GM23338 (cell line): ENCODE results near the gene VRTN. TPM values are rescaled to one million over a fixed set of nuclear protein-coding genes. Genes with fewer than 3 reads are reported as not detected.

Source experiments
- ATAC-seq: fragments of 200-7000 bp; cut with Tn5 transposase; 3 replicates; pipeline ENCODE4 v1.9.1; 2020
- DNase-seq: peaks from one replicate; pipeline ENCODE4 v3.0.0-alpha.2; 2015; ENCODE audit warnings: low spot score
- H2AFZ ChIP-seq: fragments of 200-600 bp; sonication (generic); 2 replicates; pipeline ENCODE4 v1.8.0; 2016; ENCODE audit warnings: antibody characterized with exemption, mild to moderate bottlenecking, moderate library complexity
- H3F3A ChIP-seq: fragments of 200-600 bp; sonication (generic); replicated peaks from 2 replicates; pipeline ENCODE4 v1.8.0; 2017; ENCODE audit warnings: antibody characterized with exemption, mixed run types, low read depth
- H3K27ac ChIP-seq: fragments of 200-600 bp; sonication (generic); 2 replicates; pipeline ENCODE4 v1.6.1; 2016; ENCODE audit warnings: low read depth
- H3K27me3 ChIP-seq: fragments of 200-600 bp; sonication (generic); 2 replicates; pipeline ENCODE4 v1.8.0; 2016; ENCODE audit warnings: mild to moderate bottlenecking, mixed run types, moderate library complexity; ENCODE audit not compliant: insufficient read depth
- H3K36me3 ChIP-seq: fragments of 200-600 bp; sonication (generic); 2 replicates; pipeline ENCODE4 v1.8.0; 2016; ENCODE audit warnings: mild to moderate bottlenecking; ENCODE audit not compliant: insufficient read depth
- H3K4me1 ChIP-seq: fragments of 200-600 bp; sonication (generic); 2 replicates; pipeline ENCODE4 v1.8.0; 2016; ENCODE audit warnings: mild to moderate bottlenecking, moderate library complexity; ENCODE audit not compliant: insufficient read depth
- H3K4me2 ChIP-seq: fragments of 200-600 bp; sonication (generic); 2 replicates; pipeline ENCODE4 v1.7.1; 2017; ENCODE audit warnings: mixed run types
- H3K4me3 ChIP-seq: fragments of 200-600 bp; sonication (generic); 2 replicates; pipeline ENCODE4 v1.6.1; 2016; ENCODE audit warnings: mixed run types
- H3K79me2 ChIP-seq: fragments of 200-600 bp; sonication (generic); replicated peaks from 2 replicates; pipeline ENCODE4 v1.8.0; 2017; ENCODE audit warnings: mild to moderate bottlenecking; ENCODE audit not compliant: insufficient read depth
- H3K9me2 ChIP-seq: fragments of 200-600 bp; sonication (generic); 2 replicates; pipeline ENCODE4 v1.8.0; 2017; ENCODE audit not compliant: insufficient read depth
- H4K20me1 ChIP-seq: fragments of 200-600 bp; sonication (generic); replicated peaks from 2 replicates; pipeline ENCODE4 v1.8.0; 2017; ENCODE audit warnings: mild to moderate bottlenecking; ENCODE audit not compliant: insufficient read depth
- H3K27ac Mint-ChIP-seq: 2 replicates; pipeline ENCODE4 v1.8.0; 2020; ENCODE audit warnings: inconsistent platforms, mild to moderate bottlenecking, moderate library complexity, mixed read lengths
- H3K27me3 Mint-ChIP-seq: 3 replicates; pipeline ENCODE4 v1.8.0; 2022; ENCODE audit warnings: low read depth, mild to moderate bottlenecking, moderate library complexity, mixed read lengths, inconsistent platforms; ENCODE audit not compliant: insufficient read depth, poor library complexity
- H3K36me3 Mint-ChIP-seq: 3 replicates; pipeline ENCODE4 v1.8.0; 2021; ENCODE audit warnings: low read depth, mild to moderate bottlenecking, inconsistent platforms, moderate library complexity, mixed read lengths
- H3K4me1 Mint-ChIP-seq: 3 replicates; pipeline ENCODE4 v1.8.0; 2020; ENCODE audit warnings: mild to moderate bottlenecking, inconsistent platforms, mixed read lengths
- H3K4me3 Mint-ChIP-seq: 3 replicates; pipeline ENCODE4 v1.8.0; 2021; ENCODE audit warnings: moderate library complexity, mild to moderate bottlenecking, inconsistent platforms, mixed read lengths
- H3K9me3 Mint-ChIP-seq: 3 replicates; pipeline ENCODE4 v1.8.0; 2020; ENCODE audit warnings: moderate library complexity, mild to moderate bottlenecking, inconsistent platforms, mixed read lengths
- polyA plus RNA-seq: library from polyadenylated mRNA; unstranded; fragments of >200 nt; fragmentation: Nextera tagmentation; extraction: Ambion mirVana; gene quantifications from 2 replicates; pipeline ENCODE4 v1.2.1, GENCODE V29; 2016
- total RNA-seq: library from RNA; depleted of rRNA; stranded (reverse); fragments of >200 nt; shearing (Covaris generic); gene quantifications from 2 replicates; pipeline ENCODE4 v1.2.3, GENCODE V29; 2014
- TF ChIP-seq, protein P1 (sequence below): fragments of 250-450 bp; sonication (Bioruptor Pico); IDR thresholded peaks from 2 replicates; pipeline ENCODE4 v1.5.0; 2020; ENCODE audit warnings: mild to moderate bottlenecking, moderate library complexity
- TF ChIP-seq, protein P2 (sequence below): IDR thresholded peaks from one replicate; pipeline ENCODE4 v1.6.1; 2018; ENCODE audit warnings: antibody characterized with exemption; ENCODE audit not compliant: unreplicated experiment
- TF ChIP-seq, protein P3 (sequence below), 2 experiments: fragments of 200-600 bp in 1 of 2; sonication (generic) in 1 of 2; conservative IDR thresholded peaks; 2 replicates each; pipeline versions ENCODE4 v1.5.1 to v1.6.1; 2016 to 2017; ENCODE audit warnings: antibody characterized with exemption in 2 of 2, low read depth in 2 of 2, mild to moderate bottlenecking in 2 of 2, moderate library complexity in 1 of 2

The VRTN gene
- total and polyA plus RNA-seq, 2 experiments from 2014 or later: 63.9 to 143 TPM

DNA sequence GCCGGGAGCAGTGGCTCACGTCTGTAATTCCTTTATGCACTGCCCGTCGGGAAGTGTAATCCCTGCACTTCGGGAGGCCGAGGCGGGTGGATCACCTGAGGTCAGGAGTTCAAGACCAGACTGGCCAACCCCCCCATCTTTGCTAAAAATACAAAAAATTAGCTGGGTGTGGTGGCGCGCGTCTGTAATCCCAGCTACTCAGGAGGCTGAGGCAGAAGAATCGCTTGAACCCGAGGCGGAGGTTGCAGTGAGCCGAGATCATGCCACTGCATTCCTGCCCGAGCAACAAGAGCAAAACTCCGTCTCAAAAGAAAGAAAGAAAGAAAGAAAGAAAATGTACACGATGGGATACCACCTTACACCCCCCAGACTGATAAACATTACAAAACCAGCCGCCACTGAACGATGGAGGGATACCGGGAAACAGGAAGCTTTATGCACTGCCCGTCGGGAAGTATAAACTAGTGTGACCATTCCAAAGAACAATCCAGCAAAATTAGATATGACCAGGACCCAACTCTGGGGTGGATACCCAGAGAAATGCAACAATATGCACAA lies 46.6 kb upstream of the VRTN start (continued):
- TF ChIP-seq, protein P1, sequence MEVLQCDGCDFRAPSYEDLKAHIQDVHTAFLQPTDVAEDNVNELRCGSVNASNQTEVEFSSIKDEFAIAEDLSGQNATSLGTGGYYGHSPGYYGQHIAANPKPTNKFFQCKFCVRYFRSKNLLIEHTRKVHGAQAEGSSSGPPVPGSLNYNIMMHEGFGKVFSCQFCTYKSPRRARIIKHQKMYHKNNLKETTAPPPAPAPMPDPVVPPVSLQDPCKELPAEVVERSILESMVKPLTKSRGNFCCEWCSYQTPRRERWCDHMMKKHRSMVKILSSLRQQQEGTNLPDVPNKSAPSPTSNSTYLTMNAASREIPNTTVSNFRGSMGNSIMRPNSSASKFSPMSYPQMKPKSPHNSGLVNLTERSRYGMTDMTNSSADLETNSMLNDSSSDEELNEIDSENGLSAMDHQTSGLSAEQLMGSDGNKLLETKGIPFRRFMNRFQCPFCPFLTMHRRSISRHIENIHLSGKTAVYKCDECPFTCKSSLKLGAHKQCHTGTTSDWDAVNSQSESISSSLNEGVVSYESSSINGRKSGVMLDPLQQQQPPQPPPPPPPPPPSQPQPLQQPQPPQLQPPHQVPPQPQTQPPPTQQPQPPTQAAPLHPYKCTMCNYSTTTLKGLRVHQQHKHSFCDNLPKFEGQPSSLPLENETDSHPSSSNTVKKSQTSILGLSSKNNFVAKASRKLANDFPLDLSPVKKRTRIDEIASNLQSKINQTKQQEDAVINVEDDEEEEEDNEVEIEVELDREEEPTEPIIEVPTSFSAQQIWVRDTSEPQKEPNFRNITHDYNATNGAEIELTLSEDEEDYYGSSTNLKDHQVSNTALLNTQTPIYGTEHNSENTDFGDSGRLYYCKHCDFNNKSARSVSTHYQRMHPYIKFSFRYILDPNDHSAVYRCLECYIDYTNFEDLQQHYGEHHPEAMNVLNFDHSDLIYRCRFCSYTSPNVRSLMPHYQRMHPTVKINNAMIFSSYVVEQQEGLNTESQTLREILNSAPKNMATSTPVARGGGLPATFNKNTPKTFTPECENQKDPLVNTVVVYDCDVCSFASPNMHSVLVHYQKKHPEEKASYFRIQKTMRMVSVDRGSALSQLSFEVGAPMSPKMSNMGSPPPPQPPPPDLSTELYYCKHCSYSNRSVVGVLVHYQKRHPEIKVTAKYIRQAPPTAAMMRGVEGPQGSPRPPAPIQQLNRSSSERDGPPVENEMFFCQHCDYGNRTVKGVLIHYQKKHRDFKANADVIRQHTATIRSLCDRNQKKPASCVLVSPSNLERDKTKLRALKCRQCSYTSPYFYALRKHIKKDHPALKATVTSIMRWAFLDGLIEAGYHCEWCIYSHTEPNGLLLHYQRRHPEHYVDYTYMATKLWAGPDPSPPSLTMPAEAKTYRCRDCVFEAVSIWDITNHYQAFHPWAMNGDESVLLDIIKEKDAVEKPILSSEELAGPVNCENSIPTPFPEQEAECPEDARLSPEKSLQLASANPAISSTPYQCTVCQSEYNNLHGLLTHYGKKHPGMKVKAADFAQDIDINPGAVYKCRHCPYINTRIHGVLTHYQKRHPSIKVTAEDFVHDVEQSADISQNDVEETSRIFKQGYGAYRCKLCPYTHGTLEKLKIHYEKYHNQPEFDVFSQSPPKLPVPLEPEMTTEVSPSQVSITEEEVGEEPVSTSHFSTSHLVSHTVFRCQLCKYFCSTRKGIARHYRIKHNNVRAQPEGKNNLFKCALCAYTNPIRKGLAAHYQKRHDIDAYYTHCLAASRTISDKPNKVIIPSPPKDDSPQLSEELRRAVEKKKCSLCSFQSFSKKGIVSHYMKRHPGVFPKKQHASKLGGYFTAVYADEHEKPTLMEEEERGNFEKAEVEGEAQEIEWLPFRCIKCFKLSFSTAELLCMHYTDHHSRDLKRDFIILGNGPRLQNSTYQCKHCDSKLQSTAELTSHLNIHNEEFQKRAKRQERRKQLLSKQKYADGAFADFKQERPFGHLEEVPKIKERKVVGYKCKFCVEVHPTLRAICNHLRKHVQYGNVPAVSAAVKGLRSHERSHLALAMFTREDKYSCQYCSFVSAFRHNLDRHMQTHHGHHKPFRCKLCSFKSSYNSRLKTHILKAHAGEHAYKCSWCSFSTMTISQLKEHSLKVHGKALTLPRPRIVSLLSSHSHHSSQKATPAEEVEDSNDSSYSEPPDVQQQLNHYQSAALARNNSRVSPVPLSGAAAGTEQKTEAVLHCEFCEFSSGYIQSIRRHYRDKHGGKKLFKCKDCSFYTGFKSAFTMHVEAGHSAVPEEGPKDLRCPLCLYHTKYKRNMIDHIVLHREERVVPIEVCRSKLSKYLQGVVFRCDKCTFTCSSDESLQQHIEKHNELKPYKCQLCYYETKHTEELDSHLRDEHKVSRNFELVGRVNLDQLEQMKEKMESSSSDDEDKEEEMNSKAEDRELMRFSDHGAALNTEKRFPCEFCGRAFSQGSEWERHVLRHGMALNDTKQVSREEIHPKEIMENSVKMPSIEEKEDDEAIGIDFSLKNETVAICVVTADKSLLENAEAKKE: no peak

DNA sequence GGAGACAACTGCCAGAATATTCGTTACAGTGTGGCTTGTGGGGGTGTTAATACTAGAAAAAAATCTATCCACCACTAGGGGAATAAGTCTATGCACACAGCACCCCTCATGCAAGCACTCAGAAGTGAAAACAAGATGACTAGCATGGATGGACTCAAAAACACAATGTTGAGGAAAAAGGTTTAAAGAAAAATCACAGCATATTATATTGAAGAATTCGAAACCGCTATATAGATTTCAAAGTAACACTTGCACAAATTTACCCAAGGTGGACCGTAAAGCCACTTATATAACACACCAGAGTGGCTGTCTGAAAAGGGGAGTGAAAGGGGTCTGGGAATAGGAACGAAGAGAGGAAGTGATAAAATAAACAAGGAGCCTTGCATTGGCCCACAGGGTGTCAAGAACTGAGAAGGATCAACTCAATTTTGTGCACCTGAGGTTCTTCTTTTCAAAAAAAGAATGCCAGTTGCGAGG lies 46.1 kb upstream of the VRTN start:
- H3K27ac ChIP-seq: peak overlapping the region; percentile 64
- H3K36me3 Mint-ChIP-seq: peaks cover 27% of the 10 kb centered on the region
- H3K9me3 Mint-ChIP-seq: no peaks in the 10 kb centered on the region
- peaks cover 45% of the 10 kb centered on the region for H3K79me2 ChIP-seq
- peaks cover 14% of the 10 kb centered on the region; the same call in 2 of the 3 replicates for H3K4me1 Mint-ChIP-seq
- no peaks in the 10 kb centered on the region; the same call in 1 of the 2 replicates for H3F3A ChIP-seq
- H3K27ac Mint-ChIP-seq: peak overlapping the region; percentile 94
- peak overlapping the region; percentile 95 for H3K4me3 Mint-ChIP-seq
- DNase-seq (peak; percentile 64), ATAC-seq (peak; percentile 57)
- peaks cover 8% of the 10 kb centered on the region for H3K27me3 Mint-ChIP-seq
- no peaks in the 10 kb centered on the region for H3K4me1 ChIP-seq
- peaks cover 21% of the 10 kb centered on the region for H4K20me1 ChIP-seq
- H3K4me3 ChIP-seq: peak overlapping the region; percentile 78
- H3K27me3 ChIP-seq: no peaks in the 10 kb centered on the region
- H3K9me2 ChIP-seq: no peaks in the 10 kb centered on the region
- H2AFZ ChIP-seq: no peak overlapping the region; the same call in 1 of the 2 replicates
- TF ChIP-seq, protein P2, sequence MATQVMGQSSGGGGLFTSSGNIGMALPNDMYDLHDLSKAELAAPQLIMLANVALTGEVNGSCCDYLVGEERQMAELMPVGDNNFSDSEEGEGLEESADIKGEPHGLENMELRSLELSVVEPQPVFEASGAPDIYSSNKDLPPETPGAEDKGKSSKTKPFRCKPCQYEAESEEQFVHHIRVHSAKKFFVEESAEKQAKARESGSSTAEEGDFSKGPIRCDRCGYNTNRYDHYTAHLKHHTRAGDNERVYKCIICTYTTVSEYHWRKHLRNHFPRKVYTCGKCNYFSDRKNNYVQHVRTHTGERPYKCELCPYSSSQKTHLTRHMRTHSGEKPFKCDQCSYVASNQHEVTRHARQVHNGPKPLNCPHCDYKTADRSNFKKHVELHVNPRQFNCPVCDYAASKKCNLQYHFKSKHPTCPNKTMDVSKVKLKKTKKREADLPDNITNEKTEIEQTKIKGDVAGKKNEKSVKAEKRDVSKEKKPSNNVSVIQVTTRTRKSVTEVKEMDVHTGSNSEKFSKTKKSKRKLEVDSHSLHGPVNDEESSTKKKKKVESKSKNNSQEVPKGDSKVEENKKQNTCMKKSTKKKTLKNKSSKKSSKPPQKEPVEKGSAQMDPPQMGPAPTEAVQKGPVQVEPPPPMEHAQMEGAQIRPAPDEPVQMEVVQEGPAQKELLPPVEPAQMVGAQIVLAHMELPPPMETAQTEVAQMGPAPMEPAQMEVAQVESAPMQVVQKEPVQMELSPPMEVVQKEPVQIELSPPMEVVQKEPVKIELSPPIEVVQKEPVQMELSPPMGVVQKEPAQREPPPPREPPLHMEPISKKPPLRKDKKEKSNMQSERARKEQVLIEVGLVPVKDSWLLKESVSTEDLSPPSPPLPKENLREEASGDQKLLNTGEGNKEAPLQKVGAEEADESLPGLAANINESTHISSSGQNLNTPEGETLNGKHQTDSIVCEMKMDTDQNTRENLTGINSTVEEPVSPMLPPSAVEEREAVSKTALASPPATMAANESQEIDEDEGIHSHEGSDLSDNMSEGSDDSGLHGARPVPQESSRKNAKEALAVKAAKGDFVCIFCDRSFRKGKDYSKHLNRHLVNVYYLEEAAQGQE: no peak
- TF ChIP-seq, protein P3, sequence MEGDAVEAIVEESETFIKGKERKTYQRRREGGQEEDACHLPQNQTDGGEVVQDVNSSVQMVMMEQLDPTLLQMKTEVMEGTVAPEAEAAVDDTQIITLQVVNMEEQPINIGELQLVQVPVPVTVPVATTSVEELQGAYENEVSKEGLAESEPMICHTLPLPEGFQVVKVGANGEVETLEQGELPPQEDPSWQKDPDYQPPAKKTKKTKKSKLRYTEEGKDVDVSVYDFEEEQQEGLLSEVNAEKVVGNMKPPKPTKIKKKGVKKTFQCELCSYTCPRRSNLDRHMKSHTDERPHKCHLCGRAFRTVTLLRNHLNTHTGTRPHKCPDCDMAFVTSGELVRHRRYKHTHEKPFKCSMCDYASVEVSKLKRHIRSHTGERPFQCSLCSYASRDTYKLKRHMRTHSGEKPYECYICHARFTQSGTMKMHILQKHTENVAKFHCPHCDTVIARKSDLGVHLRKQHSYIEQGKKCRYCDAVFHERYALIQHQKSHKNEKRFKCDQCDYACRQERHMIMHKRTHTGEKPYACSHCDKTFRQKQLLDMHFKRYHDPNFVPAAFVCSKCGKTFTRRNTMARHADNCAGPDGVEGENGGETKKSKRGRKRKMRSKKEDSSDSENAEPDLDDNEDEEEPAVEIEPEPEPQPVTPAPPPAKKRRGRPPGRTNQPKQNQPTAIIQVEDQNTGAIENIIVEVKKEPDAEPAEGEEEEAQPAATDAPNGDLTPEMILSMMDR (conservative IDR thresholded peaks at IDR 0.05; ENCODE audit: low read depth in 2 of 2): peak; percentile 15 to 64; a peak in 3 of 4 replicates
- H3K36me3 ChIP-seq: peaks cover 15% of the 10 kb centered on the region
- peak overlapping the region; percentile 81 for H3K4me2 ChIP-seq
